ENCODE data around the gene TRPM1.
"Not testable (repeated sequence)": the region's sequence is repeated elsewhere in the genome, so short reads cannot be mapped to it uniquely, and the experiment has no call there.

TRPM1 gene

GRCh38 chr15:31116423-31117030, 15.0 kb upstream of the TRPM1 start:
- no peak for DNase-seq

GRCh38 chr15:31111091-31111647, 9.6 kb upstream of the TRPM1 start:
- DNase-seq: no peak

GRCh38 chr15:31108836-31109235, 7.3 kb upstream of the TRPM1 start:
- DNase-seq: no peak

- DNase-seq: no peak
Observed at GRCh38 chr15:31106495-31107300, 5.2 kb upstream of the TRPM1 start.

GRCh38 chr15:31104003-31104402, 2.5 kb upstream of the TRPM1 start:
- DNase-seq: no peak

GRCh38 chr15:31102374-31103342, 1.1 kb upstream of the TRPM1 start:
- DNase-seq: no peak

GRCh38 chr15:31102039-31102321, 455 bp upstream of the TRPM1 start:
- no peak for DNase-seq

- DNase-seq: no peak
Observed at GRCh38 chr15:31100738-31101137, 787 bp downstream of the TRPM1 start.

GRCh38 chr15:31098953-31099740, 2.4 kb downstream of the TRPM1 start:
- no peak for DNase-seq

GRCh38 chr15:31098491-31098917, 3.0 kb downstream of the TRPM1 start:
- no peak for DNase-seq

GRCh38 chr15:31096563-31096962, 5.0 kb downstream of the TRPM1 start:
- DNase-seq: no peak

GRCh38 chr15:31091481-31091880, 10.0 kb downstream of the TRPM1 start:
- no peak for DNase-seq

GRCh38 chr15:31090766-31091165, 10.8 kb downstream of the TRPM1 start:
- no peak for DNase-seq

- DNase-seq: no peak
Observed at GRCh38 chr15:31089368-31090047, 12.0 kb downstream of the TRPM1 start.

- DNase-seq: no peak
Observed at GRCh38 chr15:31088672-31089367, 12.7 kb downstream of the TRPM1 start.

- DNase-seq: not testable (repeated sequence)
Observed at GRCh38 chr15:31088041-31088440, 13.5 kb downstream of the TRPM1 start.

- no peak for DNase-seq
Observed at GRCh38 chr15:31086344-31086743, 15.2 kb downstream of the TRPM1 start.

- DNase-seq: no peak
Observed at GRCh38 chr15:31085359-31085758, 16.2 kb downstream of the TRPM1 start.

GRCh38 chr15:31084176-31084575, 17.3 kb downstream of the TRPM1 start:
- no peak for DNase-seq

GRCh38 chr15:31083370-31083780, 18.1 kb downstream of the TRPM1 start:
- no peak for DNase-seq

- DNase-seq: no peak
Observed at GRCh38 chr15:31082771-31083369, 18.7 kb downstream of the TRPM1 start.
